ENCODE data around the gene DSCAML1. TPM values are rescaled to one million over a fixed set of nuclear protein-coding genes. Genes with fewer than 3 reads are reported as not detected.
A peak's percentile ranks its signal among the peaks of the same experiment; 100 is the strongest.

DSCAML1 gene
- total and polyA plus RNA-seq, 2 of the 8 experiments (the other 6 are each of a cell fraction or from before 2014, with no cell fraction given), result 0.19 to 0.24 TPM

GRCh38 chr11:117669616-117670015, 127.4 kb downstream of the DSCAML1 start:
- Histone ChIP-seq H3K79me2 (ENCODE audit: control insufficient read depth in 1 of 2, insufficient read depth in 2 of 2, low read length in 2 of 2) (no peaks in the 10 kb centered on the region), H3K9ac (replicated peaks in 1 of 4; ENCODE audit: extremely low read depth in 1 of 4, low read depth in 3 of 4, low read length in 3 of 4) (no peak overlapping the region), H3K56ac (replicated peaks; ENCODE audit: insufficient read length, low read depth, low read length) (no peak overlapping the region), H2AFZ (ENCODE audit: low read length) (no peak overlapping the region), H3K36me3 (ENCODE audit: control insufficient read depth in 2 of 4, insufficient read depth in 4 of 4, low read length in 3 of 4) (no peaks in the 10 kb centered on the region), H3K4me2 (ENCODE audit: insufficient read depth in 1 of 2, low read depth in 2 of 2, low read length in 2 of 2) (no peak overlapping the region; a peak in 1 of 4 replicates), H3K27ac (ENCODE audit: low read depth, low read length) (no peak overlapping the region), H4K5ac (ENCODE audit: insufficient read length, low read depth, low read length) (no peak overlapping the region), H4K20me1 (replicated peaks in 1 of 2; ENCODE audit: control insufficient read depth in 1 of 2, insufficient read depth in 2 of 2, low read length in 2 of 2) (peaks cover 0 to 2% of the 10 kb centered on the region in 2 experiments), H2BK5ac (ENCODE audit: low read depth, low read length) (no peak overlapping the region), H3K4me3 (ENCODE audit: extremely low read depth in 1 of 4, insufficient read depth in 2 of 4, low read depth in 3 of 4, low read length in 4 of 4) (no peak overlapping the region), H3K9me3 (ENCODE audit: insufficient read depth in 2 of 2, low read depth in 1 of 2, low read length in 1 of 2) (no peaks in the 10 kb centered on the region), H3K4ac (replicated peaks; ENCODE audit: insufficient read length, low read depth, low read length) (no peak overlapping the region), H2BK15ac (ENCODE audit: low read length) (no peak overlapping the region), H2BK20ac (ENCODE audit: low read length) (no peak overlapping the region), H3K18ac (ENCODE audit: extremely low read depth, low read length) (no peak overlapping the region), H3K79me1 (ENCODE audit: low read depth, low read length) (no peaks in the 10 kb centered on the region), H2AK5ac (ENCODE audit: low read depth, low read length) (no peak overlapping the region), H3K27me3 (replicated peaks in 1 of 4; ENCODE audit: control insufficient read depth in 3 of 4, extremely low read depth in 1 of 4, insufficient read depth in 3 of 4, low read length in 3 of 4) (no peaks in the 10 kb centered on the region; a peak in 1 of 7 replicates), H3K23ac (ENCODE audit: insufficient read length) (no peak overlapping the region), H3K4me1 (replicated peaks in 1 of 4; ENCODE audit: control insufficient read depth in 3 of 4, insufficient read depth in 4 of 4, low read length in 3 of 4) (peaks cover 9 to 18% (median 13%) of the 10 kb centered on the region in 4 experiments), H4K8ac (ENCODE audit: extremely low read depth, insufficient read depth, low read length) (no peak overlapping the region), H2BK12ac (ENCODE audit: low read depth, low read length) (no peak overlapping the region), H2BK120ac (replicated peaks; ENCODE audit: low read depth, low read length) (no peak overlapping the region), H3K23me2 (ENCODE audit: low read depth, low read length) (no peaks in the 10 kb centered on the region), H3K14ac (ENCODE audit: insufficient read length) (no peak overlapping the region), H4K91ac (replicated peaks; ENCODE audit: insufficient read length, low read length) (no peak overlapping the region)
- DNase-seq (ENCODE audit: low read depth in 1 of 2, low spot score in 2 of 2) (no peak), FAIRE-seq (no peak)
- POLR2A ChIA-PET (ENCODE audit: partially characterized antibody), result no interaction called here
- 83% methylated on average over 4 of the region's 4 CpGs; no CpG with 5 or more reads in 1 of the 2 experiments for WGBS, 2 experiments (ENCODE audit: extremely low coverage in 1 of 2, insufficient coverage in 1 of 2, insufficient read length in 1 of 2, insufficient replicate concordance in 2 of 2, low coverage in 1 of 2, low lambda C conversion rate in 2 of 2, missing lambda C conversion rate in 1 of 2)
- no peak for TF ChIP-seq GTF2F1 (IDR thresholded peaks at IDR 0.05; ENCODE audit: borderline replicate concordance, low read depth, low read length)
- peak; percentile 84; the same call in 1 of the 2 replicates for TF ChIP-seq KDM1A (IDR thresholded peaks at IDR 0.05; ENCODE audit: borderline replicate concordance, low read length)
- CTCF ChIA-PET (ENCODE audit: partially characterized antibody), result interaction anchor here (0.6 to 2.4 kb wide), 6 partner anchors 10 to 96 kb away, joined by 3 to 7 read pairs (median 3); no protein-coding TSS in a partner anchor

Measured in H1 (cell line).